Tibial nerve (tissue), 4 donors: ENCODE results near the gene ELK3. TPM values are rescaled to one million over a fixed set of nuclear protein-coding genes. Genes with fewer than 3 reads are reported as not detected.

ENCODE experiments used
- DNase-seq, 2 donors: peaks; one replicate each; pipeline ENCODE4 v3.0.0-alpha.2; 2019; ENCODE audit warnings: low spot score in 2 of 2
- H3K27ac ChIP-seq, 4 donors: fragments of 200-600 bp; sonication (generic) in 3 of 4; one replicate each; pipeline ENCODE4 v1.5.1; 2017 to 2019; ENCODE audit warnings: mild to moderate bottlenecking in 1 of 4
- H3K27me3 ChIP-seq, 2 donors: fragments of 200-600 bp; sonication (generic) in 1 of 2; one replicate each; pipeline versions ENCODE4 v1.5.1 to v1.6.0; 2017 to 2019
- H3K36me3 ChIP-seq, 3 donors: fragments of 200-600 bp; sonication (generic); one replicate each; pipeline ENCODE4 v1.5.1; 2018 to 2019
- H3K4me1 ChIP-seq, 4 donors: fragments of 200-600 bp; sonication (generic) in 3 of 4; one replicate each; pipeline ENCODE4 v1.5.1; 2017 to 2019
- H3K4me3 ChIP-seq, 4 donors: fragments of 200-600 bp; sonication (generic) in 3 of 4; one replicate each; pipeline ENCODE4 v1.5.1; 2017 to 2019; ENCODE audit warnings: mild to moderate bottlenecking in 1 of 4, moderate library complexity in 1 of 4
- H3K9me3 ChIP-seq, 4 donors: fragments of 200-600 bp; sonication (generic) in 3 of 4; one replicate each; pipeline ENCODE4 v1.5.1; 2017 to 2019
- EP300 ChIP-seq, 2 donors: sonication (generic); formaldehyde crosslinking; IDR thresholded peaks; one replicate each; pipeline ENCODE4 v1.6.1; 2017; ENCODE audit warnings: antibody characterized with exemption in 2 of 2, mild to moderate bottlenecking in 1 of 2
- POLR2A ChIP-seq, 2 donors: fragments of 450-650 bp; IDR thresholded peaks; one replicate each; pipeline ENCODE4 v1.6.1; 2017; ENCODE audit warnings: antibody characterized with exemption in 2 of 2, mild to moderate bottlenecking in 2 of 2, moderate library complexity in 2 of 2
- WGBS, 2 donors: methylation state at CpG; one replicate each; pipeline ENCODE4 v1.1.5; 2018; 5-methylcytosine and 5-hydroxymethylcytosine counted together
- total RNA-seq, 4 donors: library from RNA; depleted of rRNA; stranded (reverse); fragments of >200 nt; gene quantifications; one replicate each; pipeline ENCODE4 v1.1.0, GENCODE V29; 2016
- TF ChIP-seq, protein P1 (sequence below), 5 experiments: fragments of 200-600 bp in 3 of 5; fragments of 450-650 bp in 2 of 5; sonication (generic) in 3 of 5; IDR thresholded peaks; one replicate each; pipeline ENCODE4 v1.5.1; 2016 to 2019; ENCODE audit warnings: antibody characterized with exemption in 5 of 5, mild to moderate bottlenecking in 3 of 5, moderate library complexity in 2 of 5

ELK3 gene
- total RNA-seq, 4 donors from 2014 or later: 9.4 to 28.6 (median 17.7) TPM

DNA sequence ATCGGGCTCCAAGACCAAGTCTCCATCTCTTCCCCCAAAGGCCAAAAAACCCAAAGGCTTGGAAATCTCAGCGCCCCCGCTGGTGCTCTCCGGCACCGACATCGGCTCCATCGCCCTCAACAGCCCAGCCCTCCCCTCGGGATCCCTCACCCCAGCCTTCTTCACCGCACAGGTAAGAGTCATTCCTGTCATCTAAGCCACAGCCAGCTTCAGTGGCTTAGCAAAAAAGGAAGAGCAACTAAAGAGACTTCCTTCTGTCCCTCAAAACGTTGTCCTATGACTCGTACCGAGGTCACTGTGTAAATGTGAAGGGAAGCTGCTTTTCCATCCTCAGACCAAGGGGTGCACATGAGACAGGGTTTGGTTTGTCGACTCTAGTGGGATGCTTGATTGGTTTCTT lies 53.4 kb downstream of the ELK3 start:
- Histone ChIP-seq H3K36me3 (peaks cover 0 to 61% (median 7%) of the 10 kb centered on the region in 3 donors), H3K4me1 (peaks cover 0 to 12% (median 0%) of the 10 kb centered on the region in 4 donors), H3K9me3 (no peaks in the 10 kb centered on the region), H3K4me3 (no peak overlapping the region), H3K27me3 (no peaks in the 10 kb centered on the region), H3K27ac (no peak overlapping the region)
- DNase-seq: no peak
- TF ChIP-seq, protein P1, sequence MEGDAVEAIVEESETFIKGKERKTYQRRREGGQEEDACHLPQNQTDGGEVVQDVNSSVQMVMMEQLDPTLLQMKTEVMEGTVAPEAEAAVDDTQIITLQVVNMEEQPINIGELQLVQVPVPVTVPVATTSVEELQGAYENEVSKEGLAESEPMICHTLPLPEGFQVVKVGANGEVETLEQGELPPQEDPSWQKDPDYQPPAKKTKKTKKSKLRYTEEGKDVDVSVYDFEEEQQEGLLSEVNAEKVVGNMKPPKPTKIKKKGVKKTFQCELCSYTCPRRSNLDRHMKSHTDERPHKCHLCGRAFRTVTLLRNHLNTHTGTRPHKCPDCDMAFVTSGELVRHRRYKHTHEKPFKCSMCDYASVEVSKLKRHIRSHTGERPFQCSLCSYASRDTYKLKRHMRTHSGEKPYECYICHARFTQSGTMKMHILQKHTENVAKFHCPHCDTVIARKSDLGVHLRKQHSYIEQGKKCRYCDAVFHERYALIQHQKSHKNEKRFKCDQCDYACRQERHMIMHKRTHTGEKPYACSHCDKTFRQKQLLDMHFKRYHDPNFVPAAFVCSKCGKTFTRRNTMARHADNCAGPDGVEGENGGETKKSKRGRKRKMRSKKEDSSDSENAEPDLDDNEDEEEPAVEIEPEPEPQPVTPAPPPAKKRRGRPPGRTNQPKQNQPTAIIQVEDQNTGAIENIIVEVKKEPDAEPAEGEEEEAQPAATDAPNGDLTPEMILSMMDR (IDR thresholded peaks at IDR 0.05): no peak
- TF ChIP-seq EP300 (IDR thresholded peaks at IDR 0.05): no peak
- no peak for TF ChIP-seq POLR2A (IDR thresholded peaks at IDR 0.05)
- 90 to 93% methylated on average over 13 of the region's 13 CpGs for WGBS, 2 donors

DNA sequence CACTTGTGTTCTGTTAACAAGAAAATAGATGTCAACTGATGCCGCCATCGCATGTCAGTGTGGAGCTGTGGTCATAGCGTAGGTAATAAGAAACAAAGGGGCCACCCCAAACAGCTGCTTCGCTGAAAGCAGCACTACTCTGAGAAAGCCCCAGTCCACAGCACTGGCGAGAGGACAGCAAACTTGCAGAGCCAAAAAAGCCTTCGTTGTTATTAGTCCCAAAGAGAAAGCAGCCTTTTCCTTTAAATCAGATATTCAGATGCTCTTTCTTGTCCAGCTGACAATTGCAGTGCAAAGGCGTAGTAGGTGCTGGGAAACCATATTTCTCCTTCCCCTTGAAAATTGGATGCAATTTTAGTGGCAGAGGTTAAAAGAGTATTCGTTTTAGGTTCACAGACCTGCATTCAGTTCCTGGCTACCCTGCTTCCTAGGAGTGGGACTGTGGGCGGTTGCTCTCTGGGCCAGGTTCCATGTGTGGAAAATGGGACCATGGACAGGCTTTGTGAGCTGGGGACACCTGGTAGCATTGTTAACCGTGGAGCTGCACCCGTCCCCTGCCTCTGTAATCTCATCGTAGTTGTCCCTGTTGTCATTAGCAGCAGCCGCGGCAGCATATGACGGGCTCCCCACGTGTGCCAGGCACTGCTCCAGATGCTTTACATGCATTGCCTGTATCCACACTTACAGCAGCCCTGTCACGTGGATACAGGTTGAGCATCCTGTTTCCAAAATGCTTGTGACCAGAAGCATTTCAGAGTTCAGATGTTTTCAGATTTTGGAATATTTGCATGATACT lies 54.2 kb downstream of the ELK3 start:
- Histone ChIP-seq H3K36me3 (peaks cover 0 to 67% (median 7%) of the 10 kb centered on the region in 3 donors), H3K27ac (no peak overlapping the region), H3K27me3 (no peaks in the 10 kb centered on the region), H3K4me1 (peaks cover 0 to 12% (median 0%) of the 10 kb centered on the region in 4 donors), H3K4me3 (no peak overlapping the region), H3K9me3 (no peaks in the 10 kb centered on the region)
- TF ChIP-seq EP300 (IDR thresholded peaks at IDR 0.05): no peak
- 81 to 90% methylated on average over 17 of the region's 17 CpGs for WGBS, 2 donors
- no peak for DNase-seq

DNA sequence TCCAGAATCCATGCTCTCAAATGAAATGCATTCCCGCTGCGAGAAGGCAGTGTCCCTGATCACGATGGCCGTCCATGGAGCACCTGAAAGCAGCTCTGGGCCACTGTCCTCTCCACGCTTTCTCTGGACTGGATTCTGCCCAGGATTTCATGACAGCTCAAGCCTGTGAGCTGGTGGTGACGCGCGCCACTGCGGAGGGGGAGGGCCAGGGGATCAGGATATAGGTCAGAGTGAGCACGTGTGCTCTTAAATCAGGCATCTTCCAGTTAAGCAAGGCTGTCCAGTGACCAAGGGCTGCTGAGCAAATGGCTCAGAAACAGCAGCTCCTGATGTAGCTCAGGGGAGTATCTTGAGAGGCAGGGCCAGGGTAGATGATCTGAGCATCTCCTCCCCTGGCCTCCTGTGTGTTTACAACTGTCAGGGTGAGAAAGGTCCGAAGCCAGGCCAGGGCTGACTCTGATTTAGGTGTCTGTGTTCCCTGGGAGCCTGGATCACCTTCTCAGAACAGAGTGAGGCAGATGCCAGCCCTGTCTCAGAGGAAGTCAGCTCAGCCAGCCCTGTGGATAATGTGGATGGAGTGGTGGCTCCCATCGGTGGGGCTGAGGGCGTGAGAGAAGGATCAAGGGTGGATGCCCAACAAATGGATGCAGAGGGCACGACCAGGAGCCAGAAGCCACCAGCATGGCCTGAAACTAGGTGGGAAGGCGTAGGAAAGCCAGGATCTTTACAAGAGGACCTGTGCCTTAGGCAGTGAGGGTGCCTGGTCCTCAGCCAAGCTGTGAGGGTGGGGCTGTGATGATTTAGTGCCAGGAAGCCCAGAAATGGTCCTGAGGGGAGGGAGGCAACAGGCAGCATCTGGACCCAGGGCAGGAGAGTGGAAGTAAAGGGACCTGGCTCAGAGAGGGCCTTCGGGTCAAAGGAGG lies 55.3 kb downstream of the ELK3 start:
- no peak for DNase-seq
- Histone ChIP-seq H3K27me3 (no peaks in the 10 kb centered on the region), H3K36me3 (peaks cover 0 to 72% (median 7%) of the 10 kb centered on the region in 3 donors), H3K27ac (peak overlapping the region in 2 of 4 donors; percentile 53 to 55), H3K4me1 (peaks cover 0 to 14% (median 0%) of the 10 kb centered on the region in 4 donors), H3K4me3 (no peak overlapping the region), H3K9me3 (no peaks in the 10 kb centered on the region)
- 76% methylated on average over 12 to 16 of the region's 16 CpGs for WGBS, 2 donors
- peak in 1 of 2 donors; percentile 9 for TF ChIP-seq EP300 (IDR thresholded peaks at IDR 0.05)
- TF ChIP-seq, protein P1 (IDR thresholded peaks at IDR 0.05): no peak

DNA sequence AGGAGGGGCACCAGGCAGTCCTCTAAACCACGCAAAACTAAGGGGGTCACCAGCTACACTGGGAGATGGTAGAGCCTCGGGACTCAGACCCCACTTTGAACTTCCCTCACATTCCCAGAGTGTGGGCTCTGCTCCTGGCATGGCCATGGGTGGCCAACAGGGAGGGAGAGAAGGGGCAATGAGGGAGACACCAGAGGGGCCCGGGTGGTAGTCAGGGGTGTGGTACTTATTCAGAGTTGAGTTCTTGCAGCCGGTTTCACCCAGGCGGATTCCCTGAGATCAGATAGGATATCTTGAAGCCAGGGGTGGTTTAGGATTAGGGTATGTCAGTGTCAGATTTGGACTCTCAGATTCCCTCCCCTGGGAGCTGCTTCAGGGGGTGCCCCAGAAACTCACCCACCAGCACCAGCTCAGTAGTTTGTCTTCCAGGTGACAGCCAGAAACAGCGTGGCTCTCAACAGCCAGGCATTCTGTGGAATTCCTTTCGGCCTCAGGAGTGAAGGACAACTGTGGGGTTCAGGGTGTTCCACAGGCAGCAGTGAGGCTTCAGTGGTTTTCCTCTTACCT lies 56.0 kb downstream of the ELK3 start:
- TF ChIP-seq POLR2A (IDR thresholded peaks at IDR 0.05) (no peak), EP300 (IDR thresholded peaks at IDR 0.05) (no peak)
- TF ChIP-seq, protein P1 (IDR thresholded peaks at IDR 0.05): no peak
- Histone ChIP-seq H3K36me3 (peaks cover 0 to 72% (median 7%) of the 10 kb centered on the region in 3 donors), H3K27me3 (no peaks in the 10 kb centered on the region), H3K9me3 (no peaks in the 10 kb centered on the region), H3K4me3 (no peak overlapping the region), H3K4me1 (peaks cover 0 to 20% (median 0%) of the 10 kb centered on the region in 4 donors), H3K27ac (peak overlapping the region in 1 of 4 donors; percentile 53)
- 86 to 88% methylated on average over 7 of the region's 7 CpGs for WGBS, 2 donors
- DNase-seq: no peak

DNA sequence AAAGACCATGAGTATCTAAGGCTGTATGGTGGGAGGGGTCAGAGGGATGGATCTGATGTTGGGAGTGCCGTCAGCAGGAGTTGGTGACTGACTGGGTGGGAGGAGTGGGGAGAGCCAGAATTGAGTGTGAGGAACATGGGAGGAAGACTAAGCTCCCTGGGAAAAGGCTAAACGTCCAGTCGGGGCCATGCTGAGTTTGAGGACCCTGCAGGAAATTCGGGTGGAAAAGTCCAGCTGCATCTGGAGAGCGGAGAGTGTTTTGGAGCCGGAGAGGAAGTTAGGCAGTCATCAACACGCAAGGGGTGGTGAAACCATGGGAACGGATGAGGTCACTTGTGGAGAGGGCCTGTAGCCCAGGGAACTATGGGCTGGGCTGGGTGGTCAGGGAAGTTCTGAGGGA lies 60.9 kb downstream of the ELK3 start:
- DNase-seq: no peak
- TF ChIP-seq EP300 (IDR thresholded peaks at IDR 0.05): peak in 1 of 2 donors; percentile 24
- TF ChIP-seq, protein P1 (IDR thresholded peaks at IDR 0.05): no peak
- no peak for TF ChIP-seq POLR2A (IDR thresholded peaks at IDR 0.05)
- H3K4me1 ChIP-seq: peaks cover 0 to 31% (median 6%) of the 10 kb centered on the region in 4 donors
- H3K9me3 ChIP-seq: no peaks in the 10 kb centered on the region
- H3K27me3 ChIP-seq: no peaks in the 10 kb centered on the region
- peaks cover 0 to 42% (median 0%) of the 10 kb centered on the region in 3 donors for H3K36me3 ChIP-seq
- no peak overlapping the region for H3K4me3 ChIP-seq
- 56 to 61% methylated on average over 8 of the region's 8 CpGs for WGBS, 2 donors
- peak overlapping the region in 2 of 4 donors; percentile 11 to 44 for H3K27ac ChIP-seq
